Measurements from ENCODE around the gene DFFB. TPM values are rescaled to one million over a fixed set of nuclear protein-coding genes. Genes with fewer than 3 reads are reported as not detected.

Gene DFFB
- total and polyA plus RNA-seq, 2 of the 13 experiments (the other 11 are each of a cell fraction or from before 2014, with no cell fraction given) = 4.6 to 9.3 TPM

DNA sequence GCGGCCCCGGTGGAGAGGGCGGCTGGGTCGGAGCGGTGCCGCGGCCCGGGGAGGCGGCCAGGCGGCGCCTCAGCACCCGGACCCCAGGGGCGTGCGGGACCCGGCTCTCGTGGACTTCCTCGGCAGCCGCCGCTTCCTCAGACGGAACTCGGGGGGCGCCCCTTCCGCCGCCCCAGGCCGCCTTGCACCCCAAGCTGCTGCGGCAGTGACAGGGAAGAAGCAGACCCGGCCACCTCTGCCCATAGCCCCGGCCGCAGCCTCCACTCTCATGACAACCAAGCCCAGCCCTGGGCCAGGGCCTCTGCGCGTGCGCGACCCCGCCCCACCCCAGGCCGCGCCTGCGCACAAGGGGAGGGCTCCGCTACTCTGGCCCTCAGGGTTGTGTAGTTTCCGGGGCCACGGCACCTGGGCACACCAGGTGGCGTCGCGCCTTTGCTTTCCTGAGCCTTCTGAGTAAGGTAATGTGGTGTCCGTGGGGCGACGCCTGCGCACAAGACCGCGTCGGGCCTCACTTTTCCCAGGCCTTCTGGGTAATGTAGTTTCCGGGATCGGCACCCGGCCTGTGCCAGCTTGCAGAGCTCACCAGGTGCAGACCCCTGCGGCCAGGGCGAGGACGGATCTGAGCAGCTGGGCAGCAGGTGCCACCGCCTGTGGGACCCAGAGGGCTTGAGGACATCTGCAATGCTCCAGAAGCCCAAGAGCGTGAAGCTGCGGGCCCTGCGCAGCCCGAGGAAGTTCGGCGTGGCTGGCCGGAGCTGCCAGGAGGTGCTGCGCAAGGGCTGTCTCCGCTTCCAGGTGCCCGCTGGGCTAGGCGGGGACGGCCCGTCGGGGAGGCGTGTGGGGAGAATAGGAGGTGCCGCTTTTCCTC is at the start of gene DFFB, which contains the start of gene CEP104 (continued):
- TF ChIP-seq ZFP90 (CRISPR knock-in tag; IDR thresholded peaks at IDR 0.05; ENCODE audit: borderline replicate concordance) (peak; percentile 34; the same call in 1 of the 2 replicates), HNRNPLL (IDR thresholded peaks at IDR 0.05; ENCODE audit: low read depth, low read length, poor library complexity, severe bottlenecking) (peak; percentile 89), MEF2D (CRISPR knock-in tag; IDR thresholded peaks at IDR 0.05) (peak; percentile 64), ZNF549 (CRISPR knock-in tag; IDR thresholded peaks at IDR 0.05) (no peak), ZNF674 (CRISPR knock-in tag; IDR thresholded peaks at IDR 0.05; ENCODE audit: low read depth) (0 out of 2 replicates have a peak, but pooled peaks have one; percentile 88), KLF6 (CRISPR knock-in tag; IDR thresholded peaks at IDR 0.05) (peak; percentile 84), YY1 (IDR thresholded peaks at IDR 0.05; ENCODE audit: insufficient read depth, insufficient replicate concordance, low read depth, low read length) (peak; percentile 65), AFF4 (CRISPR knock-in tag; IDR thresholded peaks at IDR 0.05) (0 out of 2 replicates have a peak, but pooled peaks have one; percentile 22), PPARG (CRISPR knock-in tag; conservative IDR thresholded peaks at IDR 0.05) (0 out of 2 replicates have a peak, but pooled peaks have one; percentile 19), ZNF329 (CRISPR knock-in tag; IDR thresholded peaks at IDR 0.05; ENCODE audit: low read depth) (peak; percentile 34; the same call in 1 of the 2 replicates), PRMT3 (CRISPR knock-in tag; IDR thresholded peaks at IDR 0.05; ENCODE audit: borderline replicate concordance, low read depth) (peak; percentile 3; the same call in 1 of the 2 replicates), ZSCAN25 (CRISPR knock-in tag; IDR thresholded peaks at IDR 0.05) (peak; percentile 66; the same call in 1 of the 2 replicates), NAIF1 (CRISPR knock-in tag; IDR thresholded peaks at IDR 0.05; ENCODE audit: borderline replicate concordance) (peak; percentile 16; the same call in 1 of the 2 replicates), THAP7 (CRISPR knock-in tag; IDR thresholded peaks at IDR 0.05) (no peak), ZNF143 (CRISPR knock-in tag; IDR thresholded peaks at IDR 0.05) (peak; percentile 99), CBX2 (IDR thresholded peaks at IDR 0.05; ENCODE audit: low read depth, low read length) (no peak), CBX2 (CRISPR knock-in tag; IDR thresholded peaks at IDR 0.05; ENCODE audit: low read depth) (no peak), KDM5B (CRISPR knock-in tag; IDR thresholded peaks at IDR 0.05; ENCODE audit: borderline replicate concordance) (peak; percentile 55; the same call in 1 of the 2 replicates), YEATS4 (CRISPR knock-in tag; IDR thresholded peaks at IDR 0.05; ENCODE audit: borderline replicate concordance) (peak; percentile 78; the same call in 1 of the 2 replicates), ZSCAN21 (CRISPR knock-in tag; IDR thresholded peaks at IDR 0.05; ENCODE audit: borderline replicate concordance) (no peak), RNF2 (conservative IDR thresholded peaks at IDR 0.05; ENCODE audit: low read depth) (peak; percentile 60; the same call in 1 of the 2 replicates)
- TF ChIP-seq, protein P1, sequence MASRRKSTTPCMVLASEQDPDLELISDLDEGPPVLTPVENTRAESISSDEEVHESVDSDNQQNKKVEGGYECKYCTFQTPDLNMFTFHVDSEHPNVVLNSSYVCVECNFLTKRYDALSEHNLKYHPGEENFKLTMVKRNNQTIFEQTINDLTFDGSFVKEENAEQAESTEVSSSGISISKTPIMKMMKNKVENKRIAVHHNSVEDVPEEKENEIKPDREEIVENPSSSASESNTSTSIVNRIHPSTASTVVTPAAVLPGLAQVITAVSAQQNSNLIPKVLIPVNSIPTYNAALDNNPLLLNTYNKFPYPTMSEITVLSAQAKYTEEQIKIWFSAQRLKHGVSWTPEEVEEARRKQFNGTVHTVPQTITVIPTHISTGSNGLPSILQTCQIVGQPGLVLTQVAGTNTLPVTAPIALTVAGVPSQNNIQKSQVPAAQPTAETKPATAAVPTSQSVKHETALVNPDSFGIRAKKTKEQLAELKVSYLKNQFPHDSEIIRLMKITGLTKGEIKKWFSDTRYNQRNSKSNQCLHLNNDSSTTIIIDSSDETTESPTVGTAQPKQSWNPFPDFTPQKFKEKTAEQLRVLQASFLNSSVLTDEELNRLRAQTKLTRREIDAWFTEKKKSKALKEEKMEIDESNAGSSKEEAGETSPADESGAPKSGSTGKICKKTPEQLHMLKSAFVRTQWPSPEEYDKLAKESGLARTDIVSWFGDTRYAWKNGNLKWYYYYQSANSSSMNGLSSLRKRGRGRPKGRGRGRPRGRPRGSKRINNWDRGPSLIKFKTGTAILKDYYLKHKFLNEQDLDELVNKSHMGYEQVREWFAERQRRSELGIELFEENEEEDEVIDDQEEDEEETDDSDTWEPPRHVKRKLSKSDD (CRISPR knock-in tag; IDR thresholded peaks at IDR 0.05; ENCODE audit: low read depth) = no peak

All from HepG2 (cell line).